Brain pericyte (primary cell): ENCODE data around the gene LIN37.

Source experiments
- DNase-seq: peaks from one replicate; pipeline ENCODE4 v3.0.0-alpha.2; 2012; ENCODE audit warnings: low read depth, low spot score

The LIN37 gene, protein sequence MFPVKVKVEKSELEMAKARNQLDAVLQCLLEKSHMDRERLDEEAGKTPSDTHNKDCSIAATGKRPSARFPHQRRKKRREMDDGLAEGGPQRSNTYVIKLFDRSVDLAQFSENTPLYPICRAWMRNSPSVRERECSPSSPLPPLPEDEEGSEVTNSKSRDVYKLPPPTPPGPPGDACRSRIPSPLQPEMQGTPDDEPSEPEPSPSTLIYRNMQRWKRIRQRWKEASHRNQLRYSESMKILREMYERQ

DNA sequence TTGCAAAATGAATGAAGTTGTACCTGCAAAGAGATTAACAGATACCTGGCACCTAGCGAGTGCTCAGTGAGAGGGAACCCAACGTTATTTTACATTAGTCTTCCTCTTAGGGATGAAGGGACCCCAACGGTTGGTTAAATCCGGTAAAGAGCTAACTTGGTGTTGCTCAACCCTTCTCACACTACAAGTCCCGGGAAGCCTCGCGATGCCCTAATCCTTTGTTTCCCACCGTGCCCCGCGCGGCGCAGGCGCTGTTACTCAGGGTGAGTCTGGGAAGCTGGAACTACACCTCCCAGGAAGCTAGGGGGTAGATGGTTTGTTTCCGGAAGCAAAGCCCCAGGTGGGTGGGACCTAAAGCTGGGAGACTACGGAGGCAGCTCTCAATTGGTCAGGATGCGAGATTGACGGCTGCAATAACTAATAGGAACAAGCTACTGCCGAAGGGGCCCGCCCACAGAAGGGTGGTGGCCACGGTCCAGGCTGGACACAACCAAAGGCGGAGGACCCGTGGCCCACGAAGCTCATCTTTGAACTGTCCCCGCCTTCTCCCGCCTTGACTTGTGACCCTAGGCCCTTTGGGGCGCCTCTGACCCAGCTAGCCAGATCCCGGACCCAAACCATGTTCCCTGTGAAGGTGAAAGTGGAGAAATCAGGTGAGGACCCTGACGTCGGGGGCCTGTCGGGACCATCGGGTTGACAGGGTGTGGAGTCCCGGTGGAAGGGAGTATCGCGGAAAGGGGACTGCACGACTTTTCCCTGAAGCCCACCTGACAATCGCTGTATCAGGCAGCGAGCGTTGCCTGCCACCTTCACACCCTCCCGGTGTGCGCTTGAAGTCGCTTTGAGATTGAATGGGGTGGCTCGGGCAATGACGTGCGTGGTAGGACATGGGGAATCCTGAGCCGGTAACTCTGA is at the start of gene LIN37:
TSS of gene LIN37 (plus strand) at position 471 of the 915 bp plus-strand sequence. CDS start at position 620, 149 bp downstream.
- peak; percentile 99 for DNase-seq

DNA sequence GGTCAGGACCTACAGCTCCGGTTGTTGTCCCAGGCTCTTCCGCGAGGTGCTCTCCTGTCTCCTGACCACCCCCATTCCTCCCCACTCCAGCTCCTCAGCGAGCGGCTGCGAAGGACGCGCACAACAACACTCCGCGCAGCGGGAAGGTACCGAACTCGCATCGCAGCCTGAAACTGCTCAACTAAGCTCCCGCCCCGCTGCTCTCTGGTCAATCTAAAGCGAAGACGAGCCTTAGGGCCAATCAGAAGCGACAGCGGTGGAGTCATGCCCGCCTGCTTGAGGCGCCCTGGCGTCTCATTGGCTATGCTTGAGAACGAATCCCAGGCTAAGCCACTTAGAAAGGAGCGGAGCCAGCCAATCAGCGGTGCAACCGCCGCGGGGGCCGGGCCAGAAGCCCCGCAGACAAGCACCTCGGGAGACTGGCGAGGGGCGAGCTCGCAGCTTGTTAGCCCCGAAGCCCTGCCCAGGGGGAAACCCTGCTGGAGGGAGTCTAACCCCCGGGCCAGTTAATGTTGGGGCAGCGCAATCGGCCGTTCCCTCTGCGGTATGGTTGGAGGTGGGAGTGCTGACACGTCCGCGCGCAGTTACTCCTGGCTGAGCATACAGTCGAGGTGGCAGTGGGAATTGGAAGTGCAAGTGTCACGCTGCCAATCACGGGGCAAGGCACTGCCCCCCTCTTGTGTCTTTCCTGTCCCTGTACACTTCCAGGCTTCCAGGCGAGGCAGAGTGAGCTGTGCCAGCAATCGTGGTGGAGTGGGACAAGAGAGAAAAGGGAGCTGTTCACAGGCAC is 46.0 kb upstream of the LIN37 start:
- DNase-seq, result peak; percentile 90

DNA sequence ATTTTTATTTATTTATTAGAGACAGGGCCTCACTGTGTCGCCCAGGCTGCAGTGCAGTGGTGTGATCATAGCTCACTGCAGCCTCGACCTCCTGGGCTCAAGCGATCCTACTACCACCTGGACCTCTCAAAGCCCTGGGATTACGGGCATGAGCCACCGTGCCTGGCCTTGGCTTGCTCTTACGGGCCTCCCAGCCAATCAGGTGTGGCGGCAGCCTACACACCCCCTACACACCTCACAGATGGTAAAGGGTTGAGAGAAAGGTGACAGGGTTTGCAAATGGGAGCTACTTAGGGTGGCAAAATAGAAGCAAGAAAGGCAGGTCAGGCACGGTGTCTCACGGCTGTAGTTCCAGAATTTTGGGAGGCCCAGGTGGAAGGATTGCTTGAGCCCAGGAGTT is 45.0 kb upstream of the LIN37 start:
- DNase-seq, result no peak

DNA sequence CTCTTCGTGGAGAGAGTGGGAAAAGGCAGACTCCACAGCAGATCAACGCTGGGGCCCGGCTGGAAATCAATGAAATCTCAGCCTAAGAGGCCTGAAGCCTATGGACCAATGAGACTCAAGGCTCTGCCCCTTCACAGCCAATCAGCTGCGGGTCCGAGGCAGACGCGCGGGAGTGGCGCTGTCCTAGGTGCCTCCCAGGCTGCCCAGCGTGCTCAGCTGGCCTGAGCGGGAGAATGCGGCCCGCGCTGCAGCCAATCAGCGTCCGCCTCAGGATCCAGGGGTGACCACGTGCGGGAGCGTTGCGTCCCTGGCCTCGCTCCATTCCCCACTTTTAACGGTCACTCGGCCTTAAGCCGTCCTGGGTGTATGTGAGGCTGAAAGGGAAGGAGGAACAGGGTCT is 44.2 kb upstream of the LIN37 start, which contains the start of gene ZBTB32:
TSS of gene ZBTB32 (plus strand) at position 341 of the 400 bp plus-strand sequence. CDS start 10,069 bp downstream, outside the sequence.
- DNase-seq, result no peak

DNA sequence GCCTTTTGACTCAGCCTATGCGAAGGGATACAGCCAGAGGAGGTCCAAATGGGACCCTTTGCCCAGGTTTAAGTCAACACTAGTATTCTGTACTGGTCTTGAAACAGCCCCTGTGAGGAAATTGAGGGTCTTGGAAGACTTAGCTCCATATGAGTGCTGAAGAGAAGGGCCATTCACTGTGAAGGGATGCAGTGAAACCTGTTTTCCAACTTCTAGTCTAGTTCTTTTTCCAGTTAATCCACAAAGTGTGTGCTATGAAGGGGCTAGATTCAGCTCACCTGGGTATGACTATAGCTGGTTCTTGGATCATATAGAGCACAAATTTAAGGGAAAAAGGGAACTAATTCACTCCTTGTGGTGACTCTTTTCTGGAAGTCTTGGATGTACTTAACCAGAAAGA is 40.0 kb upstream of the LIN37 start:
- DNase-seq, result no peak

DNA sequence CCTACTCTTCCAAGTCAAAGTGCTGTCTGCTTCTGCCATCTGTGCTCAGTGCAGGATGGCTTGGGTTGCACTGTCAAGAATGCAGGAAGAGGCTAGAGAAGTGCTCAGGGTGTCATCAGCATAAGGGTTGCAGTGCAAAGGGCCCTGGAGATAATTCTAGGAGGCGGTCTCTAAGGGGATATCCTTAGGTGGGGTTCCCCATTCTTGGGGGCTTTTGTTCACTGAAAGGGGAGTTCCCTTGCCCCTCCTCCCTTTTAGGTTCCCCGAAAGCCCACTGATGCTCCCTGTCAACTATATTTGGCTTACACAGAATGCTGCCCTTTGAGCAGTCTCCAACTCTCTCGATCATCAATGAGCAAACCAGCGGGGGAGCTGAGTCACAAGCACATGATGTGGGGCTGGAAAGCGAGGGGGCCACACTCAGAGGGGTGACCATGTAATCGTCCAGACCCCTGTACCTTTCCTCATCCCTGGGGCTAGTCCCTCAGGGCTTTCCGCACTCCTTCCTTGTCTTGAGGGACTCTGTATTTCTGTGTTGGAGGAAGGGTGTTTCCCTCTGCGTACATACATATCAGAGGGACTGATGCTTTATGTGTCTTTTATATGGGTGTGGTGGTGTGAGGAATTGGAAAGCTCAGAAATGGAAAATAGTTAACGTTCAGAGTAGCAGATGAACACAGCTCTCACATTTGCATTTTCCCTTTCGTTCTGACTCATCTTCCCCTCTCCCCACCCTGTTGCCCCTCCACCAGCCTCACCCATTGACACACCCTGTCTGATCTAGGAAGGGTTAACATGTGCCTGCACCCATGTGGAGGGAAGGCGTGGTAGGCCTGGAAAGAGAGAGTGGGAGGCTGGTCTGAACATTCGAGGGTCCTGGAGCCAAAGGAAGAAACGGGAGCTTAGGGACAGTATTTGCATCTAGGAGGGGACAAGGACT is 37.3 kb upstream of the LIN37 start:
- DNase-seq, result no peak

DNA sequence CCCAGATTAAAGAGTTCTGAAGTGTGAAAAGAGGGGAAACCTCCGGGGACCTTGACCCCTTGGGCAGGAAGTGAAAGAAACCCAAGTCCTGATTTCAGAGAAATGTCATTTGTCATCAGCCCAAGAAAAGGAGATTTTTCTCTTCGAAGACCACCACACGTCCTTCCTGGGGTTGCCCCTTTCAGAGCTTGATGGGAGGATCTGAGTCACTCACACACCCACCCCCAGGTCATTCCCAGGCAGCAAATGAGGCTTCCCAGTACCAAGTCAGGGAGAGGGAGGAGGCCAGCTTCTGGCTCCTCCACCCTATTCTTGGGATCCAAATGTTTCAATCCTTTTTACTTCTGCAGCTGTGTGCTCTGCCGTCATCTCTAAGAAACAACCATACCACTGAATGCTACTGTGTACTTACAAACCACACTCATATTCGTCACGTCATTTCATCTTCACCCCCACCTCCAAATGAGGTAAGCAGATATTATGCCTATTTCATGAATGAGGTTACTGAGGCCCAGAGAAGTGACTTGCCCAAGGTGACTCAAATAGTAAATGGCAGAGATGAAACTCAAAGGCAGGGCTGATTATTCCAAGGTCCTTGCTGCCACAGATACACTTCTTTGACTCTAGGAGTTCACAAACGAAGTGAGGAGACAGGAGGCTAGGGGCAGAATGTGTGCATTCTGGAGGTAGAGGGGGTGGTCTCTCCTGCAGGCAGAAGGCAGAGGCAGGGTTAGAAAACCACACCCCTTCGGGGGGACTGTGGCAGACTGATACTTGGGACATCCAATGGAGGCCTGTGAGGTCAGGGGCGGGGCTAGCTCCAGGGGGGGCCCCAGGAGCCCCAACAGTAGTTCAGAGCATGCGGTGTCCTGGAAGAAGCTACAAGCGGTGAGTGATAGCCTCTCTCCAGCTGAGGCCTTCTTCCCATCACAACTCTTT is 35.5 kb upstream of the LIN37 start:
- DNase-seq, result no peak

DNA sequence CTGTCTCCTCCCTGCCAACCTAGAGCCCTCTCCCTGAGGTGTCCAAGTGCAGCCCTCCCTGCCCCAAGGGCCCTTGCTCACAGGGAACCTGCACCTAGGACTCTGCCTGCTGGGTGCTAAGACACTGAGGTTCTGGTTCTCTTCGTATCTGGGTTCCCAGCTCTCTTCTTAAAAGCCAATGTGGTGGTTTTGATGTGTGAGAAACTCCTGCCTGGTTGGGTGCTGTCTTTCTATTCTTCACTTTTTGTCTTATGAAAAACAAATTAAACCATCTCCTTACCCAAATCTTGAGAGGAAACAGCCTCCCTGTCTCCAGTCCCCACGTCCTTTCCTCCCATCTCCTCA is 34.9 kb upstream of the LIN37 start:
- DNase-seq, result no peak

DNA sequence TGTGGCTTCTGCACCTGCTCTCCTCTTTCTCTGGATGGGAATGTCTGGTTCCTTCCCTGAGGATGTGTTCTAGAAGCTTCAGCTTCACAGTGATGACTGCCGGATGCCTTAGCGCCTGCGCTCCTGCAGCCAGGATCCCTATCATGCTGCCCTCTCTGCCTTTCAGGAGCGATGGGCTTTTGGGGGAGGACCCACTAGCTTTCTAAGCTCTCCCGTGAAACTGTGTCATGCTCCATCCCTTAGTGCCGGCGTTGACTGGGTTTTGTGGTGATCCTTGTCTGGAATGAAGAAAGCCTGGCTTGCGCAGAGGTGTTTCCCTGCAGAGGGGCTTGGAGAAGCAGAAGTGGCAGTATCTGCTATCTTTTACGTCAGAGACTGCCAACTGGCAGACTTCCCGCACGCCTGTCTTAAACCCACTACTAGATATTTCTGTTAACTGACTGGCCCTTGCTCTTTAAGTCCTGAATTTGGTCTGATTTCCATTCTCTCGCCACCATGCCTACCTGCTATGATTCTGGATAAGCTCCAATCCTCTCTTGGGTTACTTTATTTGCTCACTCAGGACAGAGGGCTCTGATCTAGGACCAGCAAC is 34.4 kb upstream of the LIN37 start:
- DNase-seq, result no peak

DNA sequence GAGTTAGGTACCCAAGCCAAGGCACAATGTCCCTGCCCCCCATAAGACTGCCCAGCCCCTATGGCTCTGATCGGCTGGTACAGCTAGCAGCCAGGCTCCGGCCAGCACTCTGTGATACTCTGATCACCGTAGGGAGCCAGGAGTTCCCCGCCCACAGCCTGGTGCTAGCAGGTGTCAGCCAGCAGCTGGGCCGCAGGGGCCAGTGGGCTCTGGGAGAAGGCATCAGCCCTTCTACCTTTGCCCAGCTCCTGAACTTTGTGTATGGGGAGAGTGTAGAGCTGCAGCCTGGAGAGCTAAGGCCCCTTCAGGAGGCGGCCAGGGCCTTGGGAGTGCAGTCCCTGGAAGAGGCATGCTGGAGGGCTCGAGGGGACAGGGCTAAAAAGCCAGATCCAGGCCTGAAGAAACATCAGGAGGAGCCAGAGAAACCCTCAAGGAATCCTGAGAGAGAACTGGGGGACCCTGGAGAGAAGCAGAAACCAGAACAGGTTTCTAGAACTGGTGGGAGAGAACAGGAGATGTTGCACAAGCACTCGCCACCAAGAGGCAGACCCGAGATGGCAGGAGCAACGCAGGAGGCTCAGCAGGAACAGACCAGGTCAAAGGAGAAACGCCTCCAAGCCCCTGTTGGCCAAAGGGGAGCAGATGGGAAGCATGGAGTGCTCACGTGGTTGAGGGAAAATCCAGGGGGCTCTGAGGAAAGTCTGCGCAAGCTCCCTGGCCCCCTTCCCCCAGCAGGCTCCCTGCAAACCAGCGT is 33.6 kb upstream of the LIN37 start:
- no peak for DNase-seq

DNA sequence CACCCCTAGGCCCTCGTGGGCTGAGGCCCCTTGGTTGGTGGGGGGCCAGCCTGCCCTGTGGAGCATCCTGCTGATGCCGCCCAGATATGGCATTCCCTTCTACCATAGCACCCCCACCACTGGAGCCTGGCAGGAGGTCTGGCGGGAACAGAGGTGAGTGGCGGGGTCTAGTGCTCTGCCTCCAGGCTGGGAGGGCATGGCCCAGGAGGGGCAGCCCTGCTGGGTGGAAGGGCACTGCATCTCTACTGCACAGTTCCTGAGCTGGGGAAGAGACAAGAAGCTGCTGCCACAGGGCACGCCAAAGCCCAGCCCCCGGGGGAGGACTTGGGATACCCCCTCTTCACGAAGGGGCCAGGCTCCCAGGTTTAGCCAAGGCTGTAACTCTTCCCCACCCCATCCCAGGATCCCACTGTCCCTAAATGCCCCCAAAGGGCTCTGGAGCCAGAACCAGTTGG is 33.0 kb upstream of the LIN37 start:
- DNase-seq, result no peak

DNA sequence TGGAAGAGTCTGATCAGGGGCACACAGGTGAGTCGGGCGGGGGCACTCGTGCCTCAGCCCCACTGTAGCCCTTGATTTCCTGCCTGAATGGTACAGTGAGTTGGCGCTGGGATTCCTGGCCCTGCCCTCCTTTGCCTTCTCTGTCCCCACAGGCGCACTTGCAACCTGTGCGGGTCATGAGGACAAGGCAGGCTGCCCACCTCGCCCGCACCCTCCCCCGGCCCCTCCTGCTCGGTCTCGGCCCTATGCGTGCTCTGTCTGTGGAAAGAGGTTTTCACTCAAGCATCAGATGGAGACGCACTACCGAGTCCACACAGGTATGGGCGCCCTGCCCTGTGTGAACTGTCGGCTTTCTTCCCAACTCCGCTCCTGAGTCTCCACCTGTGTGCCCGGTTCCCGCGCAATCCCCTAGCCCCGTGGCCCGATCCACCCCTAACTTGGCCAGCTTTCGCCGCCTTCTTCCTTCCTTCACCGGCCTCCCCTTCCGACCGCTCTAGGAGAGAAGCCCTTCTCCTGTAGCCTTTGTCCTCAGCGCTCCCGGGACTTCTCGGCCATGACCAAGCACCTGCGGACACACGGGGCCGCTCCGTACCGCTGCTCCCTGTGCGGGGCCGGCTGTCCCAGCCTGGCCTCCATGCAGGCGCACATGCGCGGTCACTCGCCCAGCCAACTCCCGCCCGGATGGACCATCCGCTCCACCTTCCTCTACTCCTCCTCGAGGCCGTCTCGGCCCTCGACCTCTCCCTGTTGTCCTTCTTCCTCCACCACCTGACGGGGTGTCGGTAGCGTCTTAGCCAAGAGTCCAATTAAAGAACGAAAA is 32.2 kb upstream of the LIN37 start:
- no peak for DNase-seq

DNA sequence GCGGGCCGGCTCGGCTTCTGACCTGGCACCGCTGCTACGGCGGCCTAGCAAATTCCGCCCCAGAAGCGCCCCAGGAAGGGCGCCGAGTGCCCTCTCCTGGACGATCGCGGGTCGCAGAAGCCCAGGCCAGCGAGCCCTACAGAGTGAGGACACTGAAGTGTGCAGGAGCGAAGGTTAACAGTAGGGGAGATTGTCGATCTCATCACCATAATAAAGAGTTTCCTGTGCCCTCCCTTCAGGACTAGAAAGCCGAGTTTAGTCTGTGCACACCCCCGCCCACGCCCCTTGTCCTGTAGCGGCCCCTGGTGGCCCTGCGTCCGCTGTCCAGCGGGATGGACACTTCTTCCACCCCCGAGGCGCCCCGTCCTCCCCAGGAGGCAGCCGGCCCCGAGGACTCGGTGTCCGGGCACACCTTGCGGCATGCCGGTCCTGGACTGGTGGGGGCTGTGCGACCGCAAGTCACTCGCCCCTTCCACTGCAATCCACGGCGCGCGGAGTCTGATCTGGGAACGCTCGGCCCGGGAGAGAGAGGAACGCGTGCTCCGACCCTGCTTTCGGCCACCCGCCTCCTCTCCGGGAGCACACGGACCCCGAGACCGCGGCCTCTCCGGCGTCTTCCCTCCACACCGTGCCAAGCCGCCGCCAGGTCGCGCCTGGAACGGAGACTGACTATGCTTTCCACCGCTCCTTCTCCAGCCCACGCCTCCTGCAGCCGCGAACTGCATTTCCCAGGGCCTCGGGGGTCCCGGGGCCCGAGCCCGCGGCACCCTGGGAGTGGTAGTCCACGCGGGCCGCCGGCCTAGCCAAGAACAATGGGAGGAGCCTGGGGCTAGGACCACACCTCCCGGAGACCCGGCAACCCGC is 31.3 kb upstream of the LIN37 start:
- peak; percentile 91 for DNase-seq

DNA sequence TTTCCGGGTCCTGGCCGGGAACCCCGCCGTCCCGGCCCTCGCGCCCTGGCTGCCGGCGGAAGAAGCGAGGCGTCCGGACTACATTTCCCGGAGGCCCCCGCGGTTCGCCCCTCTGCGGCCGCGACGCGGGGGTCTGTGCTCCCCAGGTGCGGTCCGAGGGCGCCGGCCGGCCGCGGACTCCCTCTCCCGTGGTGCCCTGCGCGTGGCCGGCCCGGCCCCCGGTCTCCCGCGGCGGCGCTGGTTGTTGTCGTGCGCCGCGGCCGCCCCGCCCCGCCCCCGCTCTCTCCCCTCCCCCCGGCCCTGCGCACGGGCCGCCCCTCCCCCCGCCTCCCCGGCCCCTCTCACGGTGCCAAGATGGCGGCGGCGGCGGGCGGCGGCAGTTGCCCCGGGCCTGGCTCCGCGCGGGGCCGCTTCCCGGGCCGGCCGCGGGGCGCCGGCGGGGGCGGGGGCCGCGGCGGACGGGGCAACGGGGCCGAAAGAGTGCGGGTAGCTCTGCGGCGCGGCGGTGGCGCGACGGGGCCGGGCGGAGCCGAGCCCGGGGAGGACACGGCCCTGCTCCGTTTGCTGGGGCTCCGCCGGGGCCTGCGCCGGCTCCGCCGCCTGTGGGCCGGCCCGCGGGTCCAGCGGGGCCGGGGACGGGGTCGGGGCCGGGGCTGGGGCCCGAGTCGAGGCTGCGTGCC is 30.6 kb upstream of the LIN37 start, which contains the start of gene KMT2B:
TSS of gene KMT2B (plus strand) at position 339 of the 680 bp plus-strand sequence. CDS start at position 355, 16 bp downstream.
- DNase-seq, result no peak

DNA sequence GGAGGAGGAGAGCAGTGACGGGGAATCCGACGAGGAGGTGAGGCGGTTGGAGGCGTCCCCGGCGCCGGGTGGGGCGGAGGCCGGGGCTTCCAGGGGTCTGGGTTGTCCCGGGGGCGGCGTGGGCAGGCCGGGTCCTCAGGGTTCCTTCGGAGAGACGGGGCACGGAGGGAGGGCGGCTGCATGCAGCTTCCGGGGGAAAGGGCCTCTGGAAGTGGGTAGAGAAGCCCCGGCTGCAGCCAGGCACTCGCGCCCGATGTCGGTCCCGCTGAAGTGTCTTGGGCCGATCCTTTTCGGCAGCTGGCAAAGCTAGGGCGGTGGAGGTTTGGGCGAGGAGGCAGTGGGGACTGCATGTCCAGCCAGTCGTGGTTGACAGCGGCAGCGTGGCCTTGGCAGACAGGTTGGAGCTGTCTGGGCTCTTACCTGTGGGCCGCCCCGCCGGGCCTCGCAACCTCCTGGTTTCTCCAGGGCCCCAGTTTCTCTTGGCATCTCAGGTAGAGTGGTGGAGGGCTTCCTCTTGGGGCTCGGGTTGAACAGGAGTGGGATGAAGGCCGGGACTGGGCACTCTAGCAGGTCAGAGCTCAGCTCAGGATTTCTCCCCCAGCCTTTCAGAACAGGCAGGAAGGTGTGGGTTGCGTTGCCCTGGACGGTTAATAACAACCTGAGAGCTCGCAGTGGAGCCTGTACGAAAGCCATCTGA is 29.9 kb upstream of the LIN37 start:
- no peak for DNase-seq
